DOHH2 (cell line): Measurements from ENCODE around the gene TSEN2.

Experiments used
- H3F3A ChIP-seq: fragments of 200-600 bp; sonication (generic), shearing (Covaris generic); 2 replicates; pipeline ENCODE4 v1.6.0; 2016; ENCODE audit warnings: antibody characterized with exemption, mild to moderate bottlenecking; ENCODE audit not compliant: control insufficient read depth, insufficient read depth
- H3K27ac ChIP-seq: fragments of 200-600 bp; sonication (generic); 2 replicates; pipeline ENCODE4 v1.5.1; 2014; ENCODE audit warnings: low read depth, mild to moderate bottlenecking, low read length, moderate library complexity
- H3K27me3 ChIP-seq: fragments of 200-600 bp; sonication (generic); 2 replicates; pipeline ENCODE4 v1.6.1; 2014; ENCODE audit warnings: mild to moderate bottlenecking, low read length, mixed read lengths; ENCODE audit not compliant: control insufficient read depth
- H3K36me3 ChIP-seq: fragments of 200-600 bp; sonication (generic); 2 replicates; pipeline ENCODE4 v1.6.1; 2014; ENCODE audit warnings: mild to moderate bottlenecking, low read length, moderate library complexity, mixed read lengths; ENCODE audit not compliant: control insufficient read depth
- H3K4me1 ChIP-seq: fragments of 200-600 bp; sonication (generic); 2 replicates; pipeline ENCODE4 v1.6.1; 2014; ENCODE audit warnings: mild to moderate bottlenecking, low read length, mixed read lengths; ENCODE audit not compliant: control insufficient read depth
- H3K4me2 ChIP-seq: fragments of 200-600 bp; sonication (generic); 2 replicates; pipeline ENCODE4 v1.6.0; 2014; ENCODE audit warnings: mild to moderate bottlenecking, low read length, moderate library complexity
- H3K4me3 ChIP-seq: fragments of 200-600 bp; sonication (generic); 2 replicates; pipeline ENCODE4 v1.5.1; 2014; ENCODE audit warnings: mild to moderate bottlenecking, low read length, mixed read lengths
- H3K79me2 ChIP-seq: fragments of 200-600 bp; sonication (generic); 2 replicates; pipeline ENCODE4 v1.6.1; 2014; ENCODE audit warnings: mild to moderate bottlenecking, low read length, mixed read lengths; ENCODE audit not compliant: control insufficient read depth
- H3K9me2 ChIP-seq: fragments of 200-600 bp; sonication (generic); replicated peaks from 2 replicates; pipeline ENCODE4 v1.6.1; 2014; ENCODE audit warnings: mild to moderate bottlenecking, low read length, mixed read lengths; ENCODE audit not compliant: control insufficient read depth
- H3K9me3 ChIP-seq: fragments of 200-600 bp; sonication (generic); 2 replicates; pipeline ENCODE4 v1.6.1; 2014; ENCODE audit warnings: antibody characterized with exemption, low read length, mixed read lengths; ENCODE audit not compliant: control insufficient read depth, insufficient read depth
- H4K20me1 ChIP-seq: fragments of 200-600 bp; sonication (generic); 2 replicates; pipeline ENCODE4 v1.6.0; 2014; ENCODE audit warnings: low read depth, mild to moderate bottlenecking, antibody characterized with exemption, low read length, moderate library complexity; ENCODE audit not compliant: control insufficient read depth, insufficient read depth
- CTCF ChIP-seq: fragments of 200-600 bp; sonication (generic); IDR thresholded peaks from one replicate; pipeline ENCODE4 v1.5.1; 2014; ENCODE audit warnings: antibody characterized with exemption, mild to moderate bottlenecking, low read depth, low read length; ENCODE audit not compliant: poor library complexity, severe bottlenecking
- EZH2phosphoT487 ChIP-seq: fragments of 200-600 bp; sonication (generic); IDR thresholded peaks from 2 replicates; pipeline ENCODE4 v1.6.1; 2017; ENCODE audit warnings: borderline replicate concordance, mild to moderate bottlenecking, antibody characterized with exemption, low read length, moderate library complexity, mixed read lengths

TSEN2 gene

DNA sequence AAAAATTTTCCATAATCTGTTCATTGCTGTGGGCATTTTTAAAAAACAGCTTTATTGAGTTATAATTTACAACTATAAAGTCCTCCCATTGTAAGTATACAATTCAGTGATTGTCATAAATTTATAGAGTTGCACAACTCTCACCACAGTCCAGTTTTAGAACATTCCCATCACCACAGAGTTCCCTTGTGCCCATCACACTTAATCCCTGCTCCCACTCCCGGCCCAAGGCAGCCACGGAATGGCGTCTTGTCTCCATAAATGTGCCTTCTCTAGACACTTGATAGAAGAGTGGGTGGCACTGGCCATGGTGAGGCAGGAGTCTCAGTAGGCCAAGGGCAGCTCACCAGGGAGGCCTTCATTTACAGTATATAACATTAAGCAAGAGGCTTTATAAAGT lies 6.3 kb downstream of the TSEN2 start:
- TF ChIP-seq CTCF (no peak), EZH2phosphoT487 (no peak)
- H3K4me3 ChIP-seq, result no peak overlapping the region
- peaks cover 43% of the 10 kb centered on the region for H3K79me2 ChIP-seq
- H3K27ac ChIP-seq, result no peak overlapping the region
- no peaks in the 10 kb centered on the region for H3K27me3 ChIP-seq
- no peaks in the 10 kb centered on the region for H3K9me3 ChIP-seq
- no peaks in the 10 kb centered on the region for H4K20me1 ChIP-seq
- no peak overlapping the region for H3K4me2 ChIP-seq
- no peaks in the 10 kb centered on the region for H3F3A ChIP-seq
- H3K4me1 ChIP-seq, result peaks cover 11% of the 10 kb centered on the region
- H3K9me2 ChIP-seq, result no peaks in the 10 kb centered on the region
- H3K36me3 ChIP-seq, result peaks cover 75% of the 10 kb centered on the region

- H3K27ac ChIP-seq, result no peak overlapping the region
- H3K4me1 ChIP-seq, result peaks cover 4% of the 10 kb centered on the region; the same call in 1 of the 2 replicates
- H3K4me3 ChIP-seq, result no peak overlapping the region
- no peaks in the 10 kb centered on the region for H3K79me2 ChIP-seq
- peaks cover 85% of the 10 kb centered on the region for H3K36me3 ChIP-seq
- no peaks in the 10 kb centered on the region for H3K27me3 ChIP-seq
- H3K9me2 ChIP-seq, result no peaks in the 10 kb centered on the region
- H3K9me3 ChIP-seq, result no peaks in the 10 kb centered on the region
- TF ChIP-seq CTCF, result peak; percentile 51
- no peak for TF ChIP-seq EZH2phosphoT487
- no peaks in the 10 kb centered on the region for H4K20me1 ChIP-seq
- no peaks in the 10 kb centered on the region for H3F3A ChIP-seq
- no peak overlapping the region for H3K4me2 ChIP-seq
These were observed 11.6 kb downstream of the TSEN2 start for GRCh38 chr3:12495749-12496452.

DNA sequence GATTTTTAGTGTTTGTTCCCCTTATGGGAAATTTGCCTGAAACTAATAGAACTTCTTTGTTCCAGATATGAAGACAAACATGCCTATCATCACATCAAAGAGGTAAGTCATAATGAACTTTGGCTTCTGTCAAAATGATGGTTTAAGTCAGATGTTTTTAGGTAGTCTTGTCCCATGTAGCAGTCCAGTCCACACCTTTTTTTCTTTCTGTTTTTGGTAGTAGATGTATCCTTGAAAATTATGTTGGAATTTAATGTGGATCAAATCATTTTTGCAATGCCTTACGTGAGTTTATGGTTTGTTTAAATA lies 12.1 kb downstream of the TSEN2 start:
- no peaks in the 10 kb centered on the region for H3K79me2 ChIP-seq
- no peaks in the 10 kb centered on the region for H4K20me1 ChIP-seq
- no peaks in the 10 kb centered on the region for H3K27me3 ChIP-seq

More for the DNA sequence above, 12.1 kb downstream of the TSEN2 start:
- peaks cover 4% of the 10 kb centered on the region; the same call in 1 of the 2 replicates for H3K4me1 ChIP-seq
- no peaks in the 10 kb centered on the region for H3K9me2 ChIP-seq
- no peaks in the 10 kb centered on the region for H3F3A ChIP-seq
- no peaks in the 10 kb centered on the region for H3K9me3 ChIP-seq
- no peak overlapping the region for H3K4me2 ChIP-seq
- TF ChIP-seq EZH2phosphoT487 (no peak), CTCF (no peak)
- H3K36me3 ChIP-seq, result peaks cover 85% of the 10 kb centered on the region
- no peak overlapping the region for H3K27ac ChIP-seq
- H3K4me3 ChIP-seq, result no peak overlapping the region
